Ureter (tissue), 1 donor: ENCODE data around the gene ST14. TPM values are rescaled to one million over a fixed set of nuclear protein-coding genes. Genes with fewer than 3 reads are reported as not detected.

Experiments used
- DNase-seq: peaks from one replicate; pipeline ENCODE4 v3.0.0-alpha.2; 2020; ENCODE audit warnings: low spot score
- total RNA-seq: library from RNA; stranded (reverse); gene quantifications from one replicate; pipeline ENCODE4 v1.2.4, GENCODE V29; 2023
- donor health status: DM: yes; HTN: yes; CAD: no.

The ST14 gene
- 103 TPM for total RNA-seq

DNA sequence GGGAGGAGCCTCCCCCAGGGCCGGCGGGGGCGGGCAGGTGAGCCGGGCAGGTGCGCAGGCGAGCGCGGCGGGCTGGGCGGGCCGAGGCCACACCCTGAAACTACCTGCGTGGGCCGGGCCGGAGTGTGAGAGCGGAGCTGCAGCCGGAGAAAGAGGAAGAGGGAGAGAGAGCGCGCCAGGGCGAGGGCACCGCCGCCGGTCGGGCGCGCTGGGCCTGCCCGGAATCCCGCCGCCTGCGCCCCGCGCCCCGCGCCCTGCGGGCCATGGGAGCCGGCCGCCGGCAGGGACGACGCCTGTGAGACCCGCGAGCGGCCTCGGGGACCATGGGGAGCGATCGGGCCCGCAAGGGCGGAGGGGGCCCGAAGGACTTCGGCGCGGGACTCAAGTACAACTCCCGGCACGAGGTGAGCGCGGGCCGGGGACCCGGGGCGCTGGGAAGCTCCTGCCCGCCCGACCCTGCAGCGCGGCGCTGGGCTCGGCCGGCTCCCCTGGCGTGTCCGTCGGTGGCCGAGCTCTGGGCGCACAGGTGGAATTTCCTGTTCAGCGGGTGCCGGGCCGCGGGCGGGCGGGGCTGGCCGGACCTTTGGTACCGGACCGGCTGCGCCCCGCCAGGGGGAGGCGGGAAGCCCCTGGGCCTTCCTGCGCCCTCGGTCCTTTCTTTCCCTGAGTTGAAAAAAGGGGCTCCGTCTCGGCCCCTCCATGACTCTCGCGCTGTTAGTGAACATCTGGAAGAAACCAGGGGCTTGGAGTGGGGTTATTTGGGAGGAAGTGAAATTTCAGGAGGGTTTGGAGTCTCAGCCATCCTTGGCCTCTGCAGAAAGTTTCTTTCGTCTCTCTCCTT lies at the start of gene ST14:
Gene ST14 (plus strand): TSS at position 126 of the 841 bp plus-strand sequence. CDS start 198 bp downstream, at position 324.
- DNase-seq, result peak; percentile 77

DNA sequence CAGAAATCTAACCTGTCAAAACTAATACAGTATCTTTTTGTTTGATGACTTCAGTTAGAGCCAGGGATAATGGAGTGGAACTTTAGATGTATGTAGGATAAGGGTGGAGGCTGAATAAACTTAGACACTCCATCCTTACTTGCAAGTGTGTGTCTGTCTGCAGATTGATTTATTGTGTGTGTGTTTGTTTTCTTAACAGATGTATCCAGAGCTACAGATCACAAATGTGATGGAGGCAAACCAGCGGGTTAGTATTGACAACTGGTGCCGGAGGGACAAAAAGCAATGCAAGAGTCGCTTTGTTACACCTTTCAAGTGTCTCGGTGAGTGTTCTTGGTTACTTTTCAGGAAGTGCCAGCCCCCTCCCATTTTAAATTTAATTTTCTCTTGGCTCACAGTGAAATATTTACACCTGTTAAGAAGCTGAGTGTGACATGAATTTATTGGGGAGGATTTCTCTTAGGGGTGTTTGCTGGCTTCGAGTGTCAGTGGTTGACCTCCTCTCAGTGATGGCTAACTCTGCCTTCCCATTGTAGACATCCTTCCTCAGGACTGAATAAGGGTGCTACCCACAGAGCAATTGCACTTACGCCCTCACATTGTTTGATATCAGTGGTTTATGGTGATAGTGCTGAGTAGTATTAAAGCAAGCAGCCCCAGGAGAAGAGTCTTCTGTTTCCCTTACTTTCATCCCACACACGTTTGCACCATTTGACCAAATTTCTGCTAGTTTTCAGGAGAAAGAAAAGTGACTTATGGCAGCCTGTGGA lies 49.1 kb upstream of the ST14 start:
- no peak for DNase-seq

DNA sequence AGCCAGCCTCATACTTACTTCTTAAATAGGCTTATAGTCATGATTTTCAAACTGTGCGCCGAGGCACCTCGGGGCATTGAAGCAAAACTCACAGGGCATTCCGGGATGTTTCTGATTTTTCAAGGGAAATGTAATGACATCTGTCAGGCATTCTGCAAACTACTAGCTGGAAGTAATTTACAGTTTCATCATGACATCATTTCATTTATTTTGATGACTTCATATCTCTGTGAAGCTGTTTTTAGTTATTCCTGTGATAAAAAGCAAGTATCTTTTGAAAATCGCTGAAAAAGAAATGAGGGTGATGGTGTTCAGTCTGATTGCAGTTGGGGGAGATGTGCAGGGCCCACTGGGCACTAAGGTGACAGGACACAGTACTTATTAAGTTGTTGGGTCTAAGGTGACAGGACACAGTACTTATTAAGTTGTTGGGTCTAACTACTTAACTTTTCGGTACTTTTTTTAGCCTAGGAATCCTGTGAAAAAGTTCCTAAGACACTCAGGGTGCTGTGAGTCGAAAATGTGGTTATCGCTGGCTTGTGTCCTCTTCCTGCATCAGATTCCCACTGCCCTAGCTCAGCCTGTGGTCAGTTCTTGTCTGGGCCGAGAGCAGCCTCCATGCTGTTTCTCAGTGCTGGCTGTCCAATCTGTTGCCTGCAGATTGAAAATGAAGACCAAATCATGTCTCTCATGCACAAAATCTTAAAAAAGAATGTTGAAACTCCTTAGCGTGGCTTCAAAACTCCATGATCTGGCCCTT lies 47.3 kb upstream of the ST14 start:
- DNase-seq, result no peak

DNA sequence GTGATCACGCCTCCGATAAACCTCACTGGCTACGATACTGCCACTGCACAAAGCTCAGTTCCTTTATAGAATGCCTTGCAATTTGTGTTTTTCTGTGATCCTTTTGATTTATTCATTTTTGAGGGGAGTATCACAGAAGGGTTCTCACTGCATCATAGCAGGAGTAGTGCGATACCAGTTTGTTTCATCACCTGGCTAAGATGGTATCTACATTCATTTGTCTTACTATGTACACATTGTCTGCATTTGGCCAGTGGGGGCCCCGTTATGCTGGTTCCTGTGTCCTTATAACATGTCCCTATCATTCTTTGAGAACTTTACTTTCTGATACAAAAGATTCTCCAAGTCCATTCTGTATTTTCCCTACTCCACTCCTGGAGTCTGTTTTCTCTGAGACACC lies 45.3 kb upstream of the ST14 start:
- no peak for DNase-seq

DNA sequence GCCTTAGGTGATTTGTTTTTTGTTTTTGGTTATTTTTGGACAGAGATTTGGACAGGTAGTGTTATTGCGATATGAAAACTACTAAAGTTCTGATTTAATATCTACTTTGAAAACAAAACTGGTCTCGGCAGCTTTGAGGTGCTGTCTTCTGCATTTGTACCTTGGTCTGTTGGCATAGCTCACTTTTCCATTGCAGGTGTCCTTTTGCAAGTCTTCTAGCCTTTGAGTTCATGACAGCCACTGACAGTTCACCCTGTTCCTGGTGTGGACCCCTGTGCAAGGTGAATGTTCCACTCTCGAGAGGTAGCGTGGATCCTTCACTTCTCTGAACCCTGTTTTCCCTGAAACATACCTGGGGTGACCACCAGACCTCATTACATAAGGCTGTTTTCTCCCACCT lies 44.9 kb upstream of the ST14 start:
- no peak for DNase-seq

DNA sequence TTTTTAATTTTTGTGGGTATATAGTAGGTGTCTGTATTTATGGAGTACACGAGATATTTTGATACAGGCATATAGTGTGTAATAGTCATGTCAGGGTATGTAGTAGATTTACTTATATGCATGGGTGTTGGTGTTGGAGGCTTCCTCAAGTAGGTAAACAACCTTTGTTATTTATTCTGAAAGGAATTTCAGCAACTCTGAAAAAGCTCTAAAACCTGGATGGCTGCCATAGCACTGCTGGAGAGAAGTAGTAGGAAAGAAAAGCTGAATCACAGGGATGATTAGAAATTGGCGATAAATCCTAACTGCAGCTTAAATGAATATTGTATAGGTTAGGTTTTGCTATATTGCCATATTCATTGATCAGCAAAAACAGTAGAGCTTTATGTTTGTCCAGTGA lies 44.4 kb upstream of the ST14 start:
- no peak for DNase-seq

DNA sequence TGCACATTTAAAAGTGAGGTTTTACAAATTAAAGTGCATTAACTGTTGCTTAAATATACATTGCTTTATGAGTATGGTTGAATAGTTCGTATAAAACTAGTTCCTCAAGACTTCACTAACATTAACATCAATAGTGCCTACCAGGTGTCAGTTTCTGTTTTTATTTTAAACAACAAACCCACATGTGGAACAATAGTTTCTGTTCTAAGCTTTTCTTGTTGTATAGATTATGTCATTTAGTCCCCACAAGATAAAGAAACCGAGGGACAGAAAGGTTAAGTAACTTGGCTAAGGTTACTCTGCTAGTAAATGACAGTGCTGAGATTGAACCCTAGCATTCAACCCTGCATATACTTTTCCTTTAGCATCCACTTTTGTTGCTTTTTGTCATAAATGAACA lies 41.4 kb upstream of the ST14 start:
- no peak for DNase-seq

DNA sequence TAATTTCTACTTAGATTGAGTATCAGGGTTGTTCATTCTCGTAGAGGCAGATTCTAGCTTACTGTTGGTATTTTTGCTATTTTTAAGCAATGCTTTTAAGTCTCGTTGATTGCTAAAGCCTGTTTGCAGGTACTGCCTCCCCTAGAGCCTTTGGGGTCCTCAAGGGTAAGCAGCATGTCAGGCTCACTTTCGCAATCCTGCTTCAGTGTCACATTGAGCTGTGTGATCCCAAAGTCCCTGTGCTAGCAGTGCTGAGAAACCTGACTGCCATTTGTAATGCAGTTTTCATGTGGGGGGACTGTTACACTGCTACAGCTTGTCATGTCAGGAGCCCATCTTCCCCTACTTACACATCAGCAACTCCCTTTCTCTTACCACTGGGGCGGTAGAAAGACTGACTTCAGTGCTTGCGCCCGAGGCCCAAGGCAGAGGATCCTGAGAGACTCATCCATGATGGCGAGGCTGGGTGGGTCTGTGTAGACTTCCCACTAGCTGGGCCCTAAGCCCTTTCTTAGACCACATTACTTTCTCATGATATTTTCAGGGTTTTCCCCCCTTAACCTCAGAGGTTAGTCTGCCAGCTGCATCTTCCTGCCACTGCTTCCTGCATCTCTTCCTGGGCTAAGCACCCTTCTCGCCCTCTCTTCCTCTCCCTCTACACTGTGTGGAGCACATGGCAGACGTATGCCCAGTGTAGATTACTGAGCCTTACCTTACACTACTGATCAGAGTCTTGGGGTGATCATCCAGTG lies 40.8 kb upstream of the ST14 start:
- DNase-seq, result no peak

DNA sequence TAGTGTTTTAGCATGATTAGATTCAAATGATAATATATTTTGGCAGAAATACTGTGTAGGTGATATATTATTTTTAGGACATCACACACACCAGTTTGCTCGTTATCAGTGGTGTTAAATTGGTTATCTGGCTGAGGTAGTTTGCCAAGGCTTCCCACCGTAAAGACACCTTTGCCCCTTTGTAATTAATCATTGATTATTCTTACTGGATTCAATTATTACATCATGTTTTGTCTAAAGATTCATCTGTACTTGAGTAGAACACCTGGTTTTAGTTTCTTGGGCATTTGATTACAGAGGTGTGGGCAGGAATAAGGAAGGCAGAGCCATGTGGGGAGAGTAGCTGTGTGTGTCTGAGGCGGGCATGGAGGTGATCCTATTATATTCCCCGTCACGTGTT lies 39.5 kb upstream of the ST14 start:
- no peak for DNase-seq

DNA sequence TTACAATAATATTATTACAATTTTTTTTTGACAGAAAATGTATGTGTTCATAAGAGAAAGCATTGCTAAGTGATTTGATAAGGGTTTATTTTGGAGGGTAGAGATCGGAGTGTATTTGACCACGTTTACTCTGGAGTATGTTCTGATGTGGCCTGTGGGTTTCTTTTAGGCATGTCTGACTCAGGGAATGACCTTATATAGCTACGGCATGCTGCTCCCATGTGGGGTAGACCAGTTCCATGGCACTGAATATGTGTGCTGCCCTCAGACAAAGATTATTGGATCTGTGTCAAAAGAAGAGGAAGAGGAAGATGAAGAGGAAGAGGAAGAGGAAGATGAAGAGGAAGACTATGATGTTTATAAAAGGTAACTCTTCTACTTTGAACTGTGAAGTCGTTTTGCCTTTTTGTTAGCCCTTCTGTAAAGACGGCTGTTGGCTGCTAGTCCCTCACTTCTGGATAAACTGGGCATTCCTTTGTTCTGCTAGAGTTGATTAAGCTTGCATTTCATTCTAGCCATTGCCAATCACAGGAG lies 38.1 kb upstream of the ST14 start:
- no peak for DNase-seq

DNA sequence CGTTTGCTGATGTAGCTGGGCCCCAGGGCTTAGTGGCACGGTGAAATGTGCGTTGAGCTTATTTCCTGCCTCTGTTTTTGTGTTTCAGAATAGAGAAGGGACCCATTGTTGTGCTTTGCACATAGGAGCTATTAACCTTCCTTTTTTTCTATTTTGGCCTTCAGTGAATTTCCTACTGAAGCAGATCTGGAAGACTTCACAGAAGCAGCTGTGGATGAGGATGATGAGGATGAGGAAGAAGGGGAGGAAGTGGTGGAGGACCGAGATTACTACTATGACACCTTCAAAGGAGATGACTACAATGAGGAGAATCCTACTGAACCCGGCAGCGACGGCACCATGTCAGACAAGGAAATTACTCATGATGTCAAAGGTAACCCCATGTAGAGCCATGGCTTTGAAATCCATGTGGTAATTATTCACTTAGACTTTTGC lies 37.4 kb upstream of the ST14 start:
- DNase-seq, result no peak

DNA sequence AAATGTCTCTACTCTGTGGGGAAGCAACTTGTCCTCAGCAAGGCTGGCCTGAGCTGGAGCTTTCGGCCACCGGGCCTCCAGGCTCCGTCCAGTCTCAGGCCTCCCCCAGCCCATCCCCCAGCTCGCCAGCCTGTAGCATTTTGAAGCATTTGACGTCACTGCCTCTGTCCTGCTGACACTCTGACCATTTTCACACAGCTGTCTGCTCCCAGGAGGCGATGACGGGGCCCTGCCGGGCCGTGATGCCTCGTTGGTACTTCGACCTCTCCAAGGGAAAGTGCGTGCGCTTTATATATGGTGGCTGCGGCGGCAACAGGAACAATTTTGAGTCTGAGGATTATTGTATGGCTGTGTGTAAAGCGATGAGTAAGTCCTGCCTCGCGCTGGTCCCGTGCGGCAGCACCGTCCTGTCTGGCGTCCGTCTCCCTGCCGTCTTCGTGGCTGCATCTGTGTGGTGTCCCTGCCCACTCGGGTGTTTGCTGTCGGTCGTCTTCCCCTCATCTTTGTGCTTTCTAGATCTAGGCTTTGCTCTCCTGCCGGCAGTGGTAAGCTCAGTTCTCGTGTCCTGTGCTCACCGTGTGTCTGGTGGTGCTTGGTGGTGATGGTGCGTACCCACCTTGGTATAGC lies 36.1 kb upstream of the ST14 start:
- DNase-seq, result no peak

DNA sequence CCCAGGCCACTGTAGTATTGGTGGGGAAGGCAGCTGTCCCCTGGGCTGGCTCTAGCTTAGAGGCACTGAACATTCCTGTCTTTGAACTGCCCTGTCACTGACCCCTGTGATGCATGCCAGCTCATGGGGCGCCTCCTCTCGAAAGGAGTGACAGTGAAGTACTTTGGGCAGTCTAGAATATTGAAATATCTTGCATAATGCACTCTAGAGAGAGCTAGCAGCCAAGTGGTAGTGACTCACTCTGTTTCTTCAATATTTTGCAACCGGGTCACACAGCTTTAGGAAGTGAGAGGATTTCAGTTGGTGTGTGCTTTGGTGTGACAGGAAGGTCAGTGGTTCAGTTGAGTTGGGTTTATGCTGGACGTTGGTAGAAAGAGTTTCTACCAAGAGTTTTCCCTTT lies 35.5 kb upstream of the ST14 start:
- DNase-seq, result peak; percentile 69

DNA sequence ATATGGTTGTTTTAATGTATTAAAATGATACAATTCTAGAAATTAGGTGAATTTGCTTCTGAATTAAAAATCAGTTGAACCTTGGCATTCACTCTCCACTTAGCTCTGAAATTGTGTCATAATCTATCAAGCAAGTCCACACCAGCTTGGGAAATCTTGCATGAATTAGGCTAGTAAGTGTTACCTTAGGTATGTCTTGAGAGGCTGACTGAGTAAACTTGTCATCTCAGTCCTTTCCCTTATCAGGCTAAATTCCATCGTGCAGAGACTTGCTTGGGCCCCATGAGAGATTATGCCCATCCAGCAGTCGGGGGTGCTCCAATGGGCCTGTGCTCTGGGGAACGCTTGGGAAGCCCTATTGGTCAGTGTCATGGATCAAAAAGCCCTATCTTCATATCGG lies 33.9 kb upstream of the ST14 start:
- no peak for DNase-seq

DNA sequence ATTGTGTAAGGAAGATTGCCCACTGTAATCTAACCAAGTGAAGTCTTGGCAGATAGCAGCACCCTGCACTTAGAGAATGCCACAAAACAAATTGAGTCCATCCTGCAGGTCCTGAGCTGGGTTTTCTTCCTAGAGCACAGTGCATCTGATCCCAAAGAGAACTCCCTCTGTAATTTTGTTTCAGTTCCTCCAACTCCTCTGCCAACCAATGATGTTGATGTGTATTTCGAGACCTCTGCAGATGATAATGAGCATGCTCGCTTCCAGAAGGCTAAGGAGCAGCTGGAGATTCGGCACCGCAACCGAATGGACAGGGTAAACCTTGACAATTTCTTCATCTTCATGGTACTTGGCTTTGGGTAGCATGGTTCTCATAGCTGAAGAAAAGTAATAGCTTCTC lies 33.1 kb upstream of the ST14 start:
- DNase-seq, result no peak

DNA sequence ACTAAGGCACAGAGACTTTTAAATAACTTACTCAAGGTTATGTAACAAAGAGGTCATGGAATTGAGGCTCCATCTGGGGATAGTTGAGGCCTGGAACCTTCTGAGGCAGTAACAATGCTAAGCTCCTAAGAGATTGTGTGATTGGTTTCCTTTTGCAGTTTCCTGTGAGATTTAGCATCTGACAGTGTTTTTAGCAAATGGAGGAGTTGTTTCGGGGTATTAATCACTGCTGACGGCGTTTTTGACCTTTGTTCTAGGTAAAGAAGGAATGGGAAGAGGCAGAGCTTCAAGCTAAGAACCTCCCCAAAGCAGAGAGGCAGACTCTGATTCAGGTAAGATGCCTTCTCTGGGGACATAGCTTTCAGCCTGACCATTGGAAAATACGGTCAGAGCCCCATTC lies 32.1 kb upstream of the ST14 start:
- DNase-seq, result no peak

DNA sequence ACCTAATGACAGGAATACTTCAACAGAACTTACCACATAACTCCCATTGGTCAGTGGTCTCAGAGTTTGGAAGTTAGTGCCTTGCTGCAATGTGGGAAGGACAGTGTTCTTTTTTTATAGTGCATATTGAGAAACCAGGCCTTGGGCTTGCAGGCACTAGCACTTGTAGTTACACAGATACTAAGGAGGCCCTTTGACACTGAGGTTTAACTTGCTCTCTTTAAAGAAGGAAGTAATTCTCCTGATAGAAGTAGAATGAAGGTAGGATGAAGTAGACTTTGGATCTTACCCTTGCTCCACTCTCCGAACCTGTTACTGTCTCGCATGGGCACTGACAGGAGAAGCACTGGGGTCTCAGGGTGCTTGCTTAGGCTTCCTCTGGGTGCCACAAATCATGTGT lies 31.0 kb upstream of the ST14 start:
- DNase-seq, result no peak

DNA sequence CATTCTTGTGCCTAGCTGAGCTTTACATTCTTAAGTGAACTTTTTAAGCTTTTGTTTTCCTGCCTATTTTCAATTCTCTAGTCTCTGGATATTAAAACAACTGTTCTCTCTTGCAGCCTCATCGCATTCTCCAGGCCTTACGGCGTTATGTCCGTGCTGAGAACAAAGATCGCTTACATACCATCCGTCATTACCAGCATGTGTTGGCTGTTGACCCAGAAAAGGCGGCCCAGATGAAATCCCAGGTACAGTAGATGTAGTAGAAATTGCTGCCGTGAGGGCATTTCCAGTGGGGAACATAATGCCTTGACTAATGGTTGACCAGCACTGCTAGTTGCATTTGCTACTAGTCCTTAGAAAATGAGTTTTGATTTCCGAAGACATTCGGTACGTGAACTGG lies 29.7 kb upstream of the ST14 start:
- no peak for DNase-seq

DNA sequence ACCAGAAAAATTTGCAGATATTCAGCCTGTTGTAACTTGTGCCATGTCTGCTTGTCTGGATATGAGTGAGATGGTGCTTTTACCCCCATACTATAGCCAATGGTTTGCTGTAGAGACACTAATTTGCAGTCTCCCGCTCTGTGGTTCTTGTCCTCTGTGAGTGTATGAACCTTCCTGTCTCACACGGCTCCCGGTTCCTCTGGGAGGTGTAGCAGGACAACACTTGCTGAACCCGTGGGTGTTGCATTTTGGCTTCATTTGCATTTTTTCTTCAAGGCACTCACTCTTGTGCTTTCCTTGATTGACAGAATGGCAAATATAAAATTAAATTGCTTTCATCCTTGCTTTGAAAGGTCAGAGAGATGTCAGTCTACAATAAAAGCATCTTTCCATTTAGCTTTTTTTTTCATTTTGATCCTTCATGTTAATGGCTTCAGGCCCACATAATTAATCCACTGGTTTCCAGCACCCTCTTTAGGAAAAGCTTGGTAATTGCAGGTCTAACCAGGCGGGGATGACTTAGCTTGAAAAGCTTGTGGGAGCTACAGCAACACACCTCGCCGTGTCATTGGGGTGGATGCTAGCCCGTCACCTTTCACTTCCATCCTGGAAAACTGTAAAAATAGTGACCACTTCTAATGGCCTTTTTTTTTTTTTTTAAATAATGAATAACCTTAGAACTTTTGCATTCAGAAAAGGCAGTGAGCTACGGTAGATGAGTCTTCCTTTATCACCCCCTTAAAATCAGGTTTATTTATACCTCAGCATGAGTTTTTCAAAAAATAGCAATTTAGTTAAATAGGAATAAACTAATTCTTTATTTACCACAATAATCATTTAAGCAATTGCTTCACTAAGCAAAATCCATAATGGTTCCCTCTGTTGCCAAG lies 27.4 kb upstream of the ST14 start:
- peak; percentile 57 for DNase-seq

DNA sequence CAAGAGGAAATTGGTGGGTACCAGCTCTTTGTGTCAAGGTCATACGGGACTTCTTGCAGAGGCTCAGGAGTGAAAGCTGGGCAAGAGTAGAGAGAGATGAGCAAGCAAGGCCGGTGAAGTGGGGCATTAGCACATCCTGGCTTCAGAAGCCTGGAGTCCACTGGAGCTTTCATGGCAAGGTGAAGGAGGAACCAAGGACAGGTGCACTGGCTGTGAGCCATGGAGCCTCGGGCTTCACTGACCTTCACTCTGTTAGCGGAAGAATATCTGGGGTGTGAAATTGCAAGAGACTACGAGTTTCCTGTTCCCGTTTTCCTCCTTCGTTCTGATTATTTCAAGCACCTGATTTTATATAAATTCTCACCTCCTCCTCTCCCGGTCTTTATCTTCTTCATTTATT lies 25.9 kb upstream of the ST14 start:
- no peak for DNase-seq
